ENCODE data around the gene ENDOV. TPM values are rescaled to one million over a fixed set of nuclear protein-coding genes. Genes with fewer than 3 reads are reported as not detected.

The ENDOV gene
- polyA plus RNA-seq, 1 experiment = 29.8 TPM

GRCh38 chr17:80461528-80462160 is 46.7 kb downstream of the ENDOV start:
- Histone ChIP-seq H3K36me3 (ENCODE audit: control insufficient read depth, insufficient read depth, low read length) (no peaks in the 10 kb centered on the region), H3K27me3 (ENCODE audit: control insufficient read depth, insufficient read depth, low read length) (peaks cover 31% of the 10 kb centered on the region), H3K4me3 (ENCODE audit: low read depth, low read length) (no peak overlapping the region)
- POLR2A ChIA-PET = no interaction called here
- DNase-seq (ENCODE audit: low read depth) = no peak
- TF ChIP-seq CTCF (IDR thresholded peaks at IDR 0.05; ENCODE audit: insufficient read depth, low read depth, low read length) = no peak
- CTCF ChIA-PET = no interaction called here

DNA sequence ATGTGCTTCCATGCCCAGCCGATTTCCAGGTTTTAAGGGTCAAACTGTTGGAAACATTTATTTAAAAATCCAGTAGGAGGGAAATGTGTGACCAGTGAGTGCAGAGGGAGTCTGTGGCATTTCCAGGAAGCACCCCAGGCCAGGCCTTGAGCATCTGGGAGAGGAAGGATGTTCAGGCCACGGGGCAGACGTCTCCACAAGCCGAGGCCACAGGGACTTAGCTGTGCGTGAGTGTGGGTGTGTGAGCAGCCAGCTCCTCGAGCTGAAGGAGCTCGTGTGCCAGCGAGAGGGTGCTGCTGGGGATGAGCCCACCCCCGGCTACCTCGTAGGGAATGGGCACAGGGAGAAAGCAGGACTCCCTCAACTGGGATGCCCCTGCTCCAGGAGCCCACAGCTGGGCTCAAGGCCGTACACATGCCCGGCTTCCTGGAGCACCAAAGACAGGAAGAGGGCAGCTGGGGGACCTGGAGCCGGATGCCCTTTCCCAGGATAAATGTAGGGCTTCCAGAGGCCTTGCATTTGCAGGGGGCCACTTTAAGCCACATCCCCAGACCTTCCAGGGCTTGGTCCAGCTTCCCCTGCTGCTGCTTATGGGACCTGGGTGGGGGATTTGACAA is 48.9 kb downstream of the ENDOV start:
- peaks cover 44% of the 10 kb centered on the region for H3K27me3 ChIP-seq (ENCODE audit: control insufficient read depth, insufficient read depth, low read length)
- ChIA-PET POLR2A (no interaction called here), CTCF (interaction anchor here (0.7 to 1.1 kb wide), 3 partner anchors 9 to 15 kb away, joined by 3 to 4 read pairs (median 4); no protein-coding TSS in a partner anchor)
- no peak for DNase-seq (ENCODE audit: low read depth)
- no peaks in the 10 kb centered on the region for H3K36me3 ChIP-seq (ENCODE audit: control insufficient read depth, insufficient read depth, low read length)
- TF ChIP-seq CTCF (IDR thresholded peaks at IDR 0.05; ENCODE audit: insufficient read depth, low read depth, low read length) = no peak
- no peak overlapping the region for H3K4me3 ChIP-seq (ENCODE audit: low read depth, low read length)

GRCh38 chr17:80464486-80464885 is 49.5 kb downstream of the ENDOV start:
- H3K27me3 ChIP-seq (ENCODE audit: control insufficient read depth, insufficient read depth, low read length) = peaks cover 48% of the 10 kb centered on the region
- H3K36me3 ChIP-seq (ENCODE audit: control insufficient read depth, insufficient read depth, low read length) = no peaks in the 10 kb centered on the region
- ChIA-PET POLR2A (no interaction called here), CTCF (interaction anchor here (0.7 to 1.1 kb wide), 3 partner anchors 8 to 15 kb away, joined by 3 to 4 read pairs (median 4); no protein-coding TSS in a partner anchor)
- TF ChIP-seq CTCF (IDR thresholded peaks at IDR 0.05; ENCODE audit: insufficient read depth, low read depth, low read length) = no peak
- H3K4me3 ChIP-seq (ENCODE audit: low read depth, low read length) = no peak overlapping the region
- DNase-seq (ENCODE audit: low read depth) = no peak

DNA sequence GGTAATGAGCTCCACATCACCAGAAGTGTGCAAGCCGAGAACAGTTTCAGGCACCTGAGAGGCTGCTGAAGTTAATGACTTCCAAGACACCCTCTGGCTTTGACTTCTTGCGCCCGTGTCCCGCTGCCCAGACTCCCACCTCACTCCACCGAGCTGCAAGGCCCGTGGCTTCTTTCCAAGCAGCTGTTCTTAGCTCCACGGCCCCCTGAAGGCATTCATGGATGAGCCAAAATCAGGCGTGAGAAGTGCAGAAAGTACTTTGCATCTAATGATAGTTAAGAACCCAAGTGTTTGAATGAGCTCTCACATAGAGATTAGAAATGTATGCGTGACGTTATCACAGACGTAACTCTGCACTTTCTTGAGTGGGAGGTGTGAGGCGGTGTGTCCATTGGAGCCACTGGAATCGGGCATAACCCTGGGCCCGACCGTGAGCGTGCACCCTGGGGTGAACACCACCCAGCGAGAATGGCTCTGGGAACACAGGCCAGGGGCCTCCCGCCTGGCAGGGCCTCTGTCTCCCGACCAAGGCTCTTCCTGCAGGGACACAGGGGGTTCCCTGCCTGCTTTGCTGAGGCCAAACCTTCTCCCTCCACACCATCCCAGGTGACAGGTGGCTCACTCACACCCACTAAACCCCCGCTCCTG is 50.5 kb downstream of the ENDOV start:
- ChIA-PET POLR2A (no interaction called here), CTCF (no interaction called here)
- Histone ChIP-seq H3K4me3 (ENCODE audit: low read depth, low read length) (no peak overlapping the region), H3K36me3 (ENCODE audit: control insufficient read depth, insufficient read depth, low read length) (no peaks in the 10 kb centered on the region), H3K27me3 (ENCODE audit: control insufficient read depth, insufficient read depth, low read length) (peaks cover 51% of the 10 kb centered on the region)
- DNase-seq (ENCODE audit: low read depth) = no peak
- TF ChIP-seq CTCF (IDR thresholded peaks at IDR 0.05; ENCODE audit: insufficient read depth, low read depth, low read length) = no peak

- POLR2A ChIA-PET = no interaction called here
- CTCF ChIA-PET = no interaction called here
- Histone ChIP-seq H3K27me3 (ENCODE audit: control insufficient read depth, insufficient read depth, low read length) (peaks cover 52% of the 10 kb centered on the region), H3K36me3 (ENCODE audit: control insufficient read depth, insufficient read depth, low read length) (no peaks in the 10 kb centered on the region), H3K4me3 (ENCODE audit: low read depth, low read length) (no peak overlapping the region)
- no peak for TF ChIP-seq CTCF (IDR thresholded peaks at IDR 0.05; ENCODE audit: insufficient read depth, low read depth, low read length)
- no peak for DNase-seq (ENCODE audit: low read depth)
Observed at GRCh38 chr17:80466188-80466705, 51.3 kb downstream of the ENDOV start.

Data from BJ (cell line).